GM19328 (cell line): ENCODE results near the gene CDCA3.
"Not testable (repeated sequence)": the region's sequence is repeated elsewhere in the genome, so short reads cannot be mapped to it uniquely, and the experiment has no call there.

Source experiments
- ATAC-seq: cut with Tn5 transposase; IDR thresholded peaks from one replicate; pipeline ENCODE4 v1.9.1; 2021; ENCODE audit warnings: mild to moderate bottlenecking, moderate library complexity; ENCODE audit not compliant: unreplicated experiment

The CDCA3 gene

DNA sequence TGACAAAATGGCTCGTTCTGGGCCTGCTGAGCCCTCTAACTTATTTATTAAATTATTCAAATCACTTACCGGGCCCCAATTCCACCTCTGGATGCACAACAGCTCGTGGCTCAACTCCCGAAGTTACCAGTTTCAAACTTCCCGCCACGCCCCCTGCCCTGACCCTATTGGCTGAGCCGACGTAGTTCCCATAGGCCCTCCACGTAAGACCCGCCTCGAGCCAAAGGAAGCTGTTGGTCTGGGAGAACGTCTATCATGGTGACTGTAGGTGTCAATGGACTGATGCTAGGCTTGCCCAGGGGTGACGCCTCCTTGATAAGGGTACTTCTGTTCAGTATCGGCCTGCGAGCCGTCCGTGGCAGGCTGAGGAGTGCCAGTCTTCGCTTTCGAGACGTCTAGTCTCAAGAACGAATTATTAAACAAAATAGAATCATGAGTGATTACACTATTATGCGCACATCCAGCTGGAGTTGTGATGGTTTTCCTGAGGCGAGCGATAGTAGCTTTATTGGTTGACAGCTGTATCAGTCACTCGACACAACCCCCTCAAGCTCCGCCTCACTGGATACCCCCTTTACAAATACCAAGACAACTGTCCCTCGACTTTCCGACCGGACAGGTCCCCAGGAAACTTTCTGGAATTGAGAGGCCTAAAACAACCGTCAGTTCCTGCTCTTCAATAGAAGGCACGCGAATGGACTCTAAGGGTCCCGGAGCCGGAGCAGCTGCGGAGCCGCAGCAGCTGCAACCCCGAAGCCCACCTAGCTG lies at the start of gene CDCA3:
Gene CDCA3, minus strand, starts transcription at position 134 of the 768 bp plus-strand sequence. CDS start 334 bp downstream, outside the sequence.
- peak; percentile 49 for ATAC-seq

DNA sequence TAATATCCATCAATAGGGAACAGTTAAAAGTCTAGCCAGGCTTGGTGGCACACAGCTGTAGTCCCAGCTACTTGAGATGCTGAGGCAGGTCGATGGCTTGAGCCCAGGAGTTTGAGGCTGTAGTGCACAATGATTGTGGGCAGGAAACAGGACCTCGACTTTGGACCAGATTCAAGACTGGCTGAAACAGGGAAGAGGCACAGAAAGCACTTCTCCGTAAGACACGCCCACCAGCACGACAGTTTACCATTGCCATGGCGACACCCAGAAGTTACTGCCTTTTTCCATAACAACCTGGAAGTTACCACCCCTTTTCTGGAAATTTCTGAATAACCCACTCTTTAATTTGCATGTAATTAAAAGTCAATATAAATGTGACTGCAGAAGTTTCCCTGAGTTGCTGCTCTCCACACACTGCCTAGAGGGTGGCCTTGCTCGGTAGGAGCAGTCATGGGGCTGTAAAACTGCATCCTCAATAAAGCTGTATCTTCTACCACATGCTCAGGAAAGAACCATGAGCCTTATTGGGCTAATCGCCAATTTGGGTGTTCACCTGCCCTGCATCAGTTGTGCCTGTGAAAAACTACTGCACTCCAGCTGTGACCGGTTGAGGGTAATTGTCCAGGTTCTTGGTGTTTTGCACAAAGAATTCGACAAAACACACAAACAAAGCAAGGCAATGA lies 48.9 kb upstream of the CDCA3 start:
- no peak for ATAC-seq

- no peak for ATAC-seq
Observed at GRCh38 chr12:6899427-6899826, 48.3 kb upstream of the CDCA3 start.

DNA sequence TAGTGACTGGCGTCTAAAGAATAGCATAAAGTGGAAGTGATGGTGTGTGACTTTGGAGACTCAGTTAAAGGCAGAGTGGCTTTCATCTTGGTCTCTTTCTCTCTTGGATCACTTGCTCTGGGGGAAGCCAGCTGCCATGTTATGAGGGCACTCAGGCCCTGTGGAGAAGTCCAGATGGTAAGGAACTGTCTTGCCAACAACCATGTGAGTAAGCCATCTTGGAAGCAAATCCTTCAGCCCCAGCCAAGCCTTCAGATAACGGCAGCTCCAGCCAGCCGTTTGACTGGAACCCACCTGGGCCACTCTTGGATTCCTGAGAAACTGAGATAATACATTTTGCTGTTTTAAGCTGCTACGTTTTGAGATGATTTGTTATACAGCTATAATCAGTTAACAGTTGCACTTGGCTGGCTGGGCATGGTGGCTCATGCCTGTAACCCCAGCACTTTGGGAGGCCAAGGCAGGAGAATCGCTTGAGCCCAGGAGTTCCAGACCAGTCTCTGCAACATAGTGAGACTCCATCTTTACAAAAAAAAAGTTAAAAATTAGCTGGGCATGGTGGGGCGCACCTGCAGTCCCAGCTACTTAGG lies 45.9 kb upstream of the CDCA3 start:
- ATAC-seq = no peak

GRCh38 chr12:6894321-6894720 lies 43.2 kb upstream of the CDCA3 start:
- no peak for ATAC-seq

DNA sequence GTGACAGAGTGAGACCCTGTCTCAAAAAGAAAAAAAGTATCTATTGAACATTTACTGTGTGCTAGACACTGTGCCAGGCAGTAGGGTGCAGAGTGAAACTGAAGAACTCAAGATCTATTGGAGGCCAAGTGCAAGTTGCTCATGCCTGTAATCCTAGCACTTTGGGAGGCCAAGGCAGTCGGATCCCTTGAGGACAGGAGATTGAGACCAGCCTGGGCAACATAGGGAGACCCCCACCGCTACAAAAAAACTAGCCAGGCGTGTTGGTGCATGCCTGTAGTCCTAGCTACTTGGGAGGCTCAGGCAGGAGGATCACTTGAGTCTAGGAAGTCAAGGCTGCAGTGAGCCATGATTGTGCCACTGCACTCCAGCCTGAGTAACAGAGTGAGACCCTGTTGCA lies 41.6 kb upstream of the CDCA3 start:
- ATAC-seq = not testable (repeated sequence)

DNA sequence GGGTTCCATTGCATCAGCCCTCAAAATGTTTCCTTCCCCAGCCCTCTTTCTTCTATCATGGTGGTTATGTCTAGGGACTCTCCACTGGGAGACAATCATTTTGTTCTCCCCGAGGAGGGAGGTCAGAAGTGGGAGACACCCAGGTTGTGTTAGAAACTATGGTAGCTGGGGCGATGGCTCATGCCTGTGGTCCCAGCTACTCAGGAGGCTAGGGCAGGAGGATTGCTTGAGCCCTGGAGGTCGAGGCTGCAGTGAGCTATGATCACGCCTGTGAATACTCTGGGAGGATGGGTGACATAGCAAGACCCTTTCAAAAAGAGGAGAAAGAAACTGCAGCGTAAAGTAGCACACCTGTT lies 40.5 kb upstream of the CDCA3 start:
- no peak for ATAC-seq

- ATAC-seq = peak; percentile 93
Observed at GRCh38 chr12:6890789-6891645, 39.9 kb upstream of the CDCA3 start.

DNA sequence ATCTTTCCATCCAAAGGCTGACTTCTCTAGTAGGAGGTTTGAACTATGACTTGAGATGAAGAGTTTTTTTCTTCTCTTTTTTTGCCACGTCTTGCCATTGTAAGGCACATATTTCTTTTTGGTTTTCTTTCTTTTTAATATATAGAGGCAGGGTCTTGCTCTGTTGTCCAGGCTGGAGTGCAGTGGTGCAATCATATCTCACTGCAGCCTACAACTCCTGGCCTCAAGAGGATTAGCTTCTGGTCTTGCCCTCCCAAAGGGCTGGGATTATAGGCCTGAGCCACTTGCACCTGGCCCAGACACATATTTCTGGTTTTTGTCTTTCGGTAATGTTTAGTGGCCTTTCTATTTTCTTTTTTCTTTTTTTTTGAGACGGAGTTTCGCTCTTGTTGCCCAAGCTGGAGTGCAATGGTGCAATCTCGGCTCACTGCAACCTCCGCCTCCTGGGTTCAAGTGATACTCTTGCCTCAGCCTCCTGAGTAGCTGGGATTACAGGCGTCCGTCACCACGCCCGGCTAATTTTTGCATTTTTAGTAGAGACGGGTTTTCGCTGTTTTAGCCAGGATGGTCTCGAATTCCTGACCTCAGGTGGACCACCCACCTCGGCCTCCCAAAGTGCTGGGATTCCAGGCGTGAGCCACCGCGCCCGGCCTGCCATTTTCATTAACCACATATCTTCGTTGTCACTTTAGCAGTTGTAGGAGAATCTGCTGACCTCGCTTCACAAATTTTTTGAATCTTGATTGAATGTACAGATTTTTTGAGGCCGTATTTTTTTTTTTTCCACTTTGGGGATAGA lies 38.9 kb upstream of the CDCA3 start:
- ATAC-seq = not testable (repeated sequence)

GRCh38 chr12:6888794-6889193 lies 37.7 kb upstream of the CDCA3 start:
- ATAC-seq = not testable (repeated sequence)

DNA sequence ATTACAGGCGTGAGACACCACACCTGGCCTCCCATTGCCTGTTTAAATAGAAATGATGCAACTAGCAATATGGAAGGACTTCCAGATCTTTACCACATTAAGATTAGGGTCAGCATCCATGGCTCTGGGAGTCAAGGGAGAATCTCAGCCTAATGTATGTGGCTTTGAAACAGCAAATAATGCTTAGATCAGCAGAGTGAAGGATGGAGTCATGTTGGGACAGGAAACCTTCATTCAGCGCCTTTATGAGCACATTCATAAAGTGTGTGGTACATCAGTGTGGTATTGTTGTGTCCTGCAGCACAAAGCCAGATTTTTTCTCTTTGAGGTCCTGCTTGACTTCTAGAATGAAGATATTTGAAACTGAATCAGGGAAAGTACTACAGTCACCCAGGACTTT lies 37.3 kb upstream of the CDCA3 start:
- ATAC-seq = no peak

GRCh38 chr12:6887460-6887859 lies 36.4 kb upstream of the CDCA3 start:
- no peak for ATAC-seq

GRCh38 chr12:6886206-6886999 lies 35.3 kb upstream of the CDCA3 start:
- ATAC-seq = not testable (repeated sequence)

GRCh38 chr12:6884539-6884938 lies 33.5 kb upstream of the CDCA3 start:
- ATAC-seq = no peak

DNA sequence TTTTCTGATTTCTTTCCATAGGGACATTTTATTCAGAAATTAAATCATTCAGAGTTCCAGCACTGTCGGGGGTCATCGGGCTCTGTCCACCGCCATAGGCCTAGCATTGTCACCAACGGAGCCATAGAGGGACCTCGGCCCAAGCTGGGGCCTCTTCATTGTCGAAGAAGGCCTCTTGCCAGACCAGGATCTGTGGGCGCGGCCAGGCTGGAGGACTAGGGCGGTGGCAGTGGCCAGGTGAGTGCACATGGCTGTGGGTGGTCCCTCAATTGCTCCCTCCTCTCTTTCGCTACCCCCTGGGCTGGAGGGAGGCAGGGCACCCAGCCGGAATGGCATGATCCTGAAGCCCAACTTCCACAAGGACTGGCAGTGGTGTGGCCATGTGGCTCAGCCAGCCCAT lies 32.6 kb upstream of the CDCA3 start:
- ATAC-seq = no peak

GRCh38 chr12:6883252-6883651 lies 32.2 kb upstream of the CDCA3 start:
- ATAC-seq = no peak

GRCh38 chr12:6879824-6880223 lies 28.7 kb upstream of the CDCA3 start:
- ATAC-seq = not testable (repeated sequence)

DNA sequence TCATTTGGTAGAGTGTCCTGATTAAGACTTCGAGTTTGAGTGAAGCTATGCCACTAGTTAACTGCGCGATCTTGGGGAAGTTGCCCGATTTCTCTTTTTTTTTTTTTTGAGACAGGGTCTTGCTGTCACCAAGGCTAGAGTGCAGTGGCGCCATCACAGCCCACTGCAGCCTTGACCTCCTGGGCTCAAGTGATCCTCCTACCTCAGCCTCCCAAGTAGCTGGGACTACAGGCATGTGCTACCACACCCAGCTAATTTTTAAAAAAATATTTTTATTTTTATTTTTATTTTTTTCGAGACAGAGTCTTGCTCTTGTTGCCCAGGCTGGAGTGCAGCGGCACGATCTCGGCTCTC lies 22.9 kb upstream of the CDCA3 start:
- not testable (repeated sequence) for ATAC-seq
